Effector memory CD8-positive, alpha-beta T cell (primary cell): Measurements from ENCODE around the gene FURIN.
A peak's percentile ranks its signal among the peaks of the same experiment; 100 is the strongest.

Experiments used
- ATAC-seq: fragments of 150-1000 bp; cut with Tn5 transposase; replicated peaks from 2 replicates; pipeline ENCODE4 v1.10.0; 2021; ENCODE audit warnings: mild to moderate bottlenecking, moderate library complexity
- DNase-seq, 3 experiments: peaks; one replicate each; pipeline ENCODE4 v3.0.0; 2021
- H3K27ac Mint-ChIP-seq, 2 donors: one replicate each; pipeline ENCODE4 v1.8.0; 2022; ENCODE audit warnings: mild to moderate bottlenecking in 2 of 2, mixed read lengths in 2 of 2, moderate library complexity in 2 of 2
- H3K27me3 Mint-ChIP-seq, 2 donors: one replicate each; pipeline ENCODE4 v1.8.0; 2022; ENCODE audit warnings: mixed read lengths in 2 of 2
- H3K36me3 Mint-ChIP-seq: one replicate; pipeline ENCODE4 v1.8.0; 2022; ENCODE audit warnings: mild to moderate bottlenecking, moderate library complexity, mixed read lengths; ENCODE audit not compliant: insufficient read depth
- H3K4me1 Mint-ChIP-seq, 2 donors: one replicate each; pipeline ENCODE4 v1.8.0; 2022; ENCODE audit warnings: low read depth in 2 of 2, mixed read lengths in 2 of 2
- H3K4me3 Mint-ChIP-seq, 2 donors: one replicate each; pipeline ENCODE4 v1.8.0; 2022; ENCODE audit warnings: mild to moderate bottlenecking in 2 of 2, mixed read lengths in 2 of 2, moderate library complexity in 2 of 2
- H3K9me3 Mint-ChIP-seq, 2 donors: one replicate each; pipeline ENCODE4 v1.8.0; 2022; ENCODE audit warnings: mixed read lengths in 2 of 2

FURIN gene

DNA sequence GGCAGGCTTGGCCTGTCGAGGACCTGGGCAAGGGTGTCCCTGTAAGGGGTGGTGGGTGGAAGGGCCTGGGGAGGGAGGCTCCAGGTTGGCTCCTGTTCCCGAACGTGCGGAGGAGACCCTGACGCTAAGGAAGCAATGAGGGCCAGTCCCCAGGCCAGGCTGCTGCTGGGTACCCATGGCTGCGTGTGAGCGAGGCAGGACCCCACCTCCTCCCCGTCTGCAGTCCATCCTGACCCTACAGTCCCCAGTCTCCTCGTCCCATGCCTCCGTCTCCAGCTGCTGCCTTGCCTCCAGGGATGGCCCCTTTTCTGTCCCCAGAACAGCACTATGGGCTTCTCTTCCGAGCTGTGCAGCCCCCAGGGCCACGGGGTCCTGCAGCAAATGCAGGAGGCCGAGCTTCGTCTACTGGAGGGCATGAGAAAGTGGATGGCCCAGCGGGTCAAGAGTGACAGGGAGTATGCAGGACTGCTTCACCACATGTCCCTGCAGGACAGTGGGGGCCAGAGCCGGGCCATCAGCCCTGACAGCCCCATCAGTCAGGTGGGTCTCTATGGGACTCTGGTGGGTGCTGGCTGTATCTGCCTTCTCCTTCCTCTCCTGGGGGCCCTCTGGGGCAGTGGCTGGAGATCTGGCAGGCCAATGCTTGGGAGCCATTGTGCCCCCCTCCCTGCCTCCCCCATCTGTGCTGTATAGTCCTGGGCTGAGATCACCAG is 16.5 kb downstream of the FURIN start:
- ATAC-seq (no peak), DNase-seq (no peak)
- H3K27me3 Mint-ChIP-seq: peaks cover 7 to 18% of the 10 kb centered on the region in 2 donors
- H3K9me3 Mint-ChIP-seq: no peaks in the 10 kb centered on the region
- peak overlapping the region in 1 of 2 donors; percentile 26 for H3K27ac Mint-ChIP-seq
- peaks cover 38% of the 10 kb centered on the region for H3K36me3 Mint-ChIP-seq
- peak overlapping the region in 1 of 2 donors; percentile 32 for H3K4me3 Mint-ChIP-seq
- H3K4me1 Mint-ChIP-seq: peaks cover 13 to 21% of the 10 kb centered on the region in 2 donors

DNA sequence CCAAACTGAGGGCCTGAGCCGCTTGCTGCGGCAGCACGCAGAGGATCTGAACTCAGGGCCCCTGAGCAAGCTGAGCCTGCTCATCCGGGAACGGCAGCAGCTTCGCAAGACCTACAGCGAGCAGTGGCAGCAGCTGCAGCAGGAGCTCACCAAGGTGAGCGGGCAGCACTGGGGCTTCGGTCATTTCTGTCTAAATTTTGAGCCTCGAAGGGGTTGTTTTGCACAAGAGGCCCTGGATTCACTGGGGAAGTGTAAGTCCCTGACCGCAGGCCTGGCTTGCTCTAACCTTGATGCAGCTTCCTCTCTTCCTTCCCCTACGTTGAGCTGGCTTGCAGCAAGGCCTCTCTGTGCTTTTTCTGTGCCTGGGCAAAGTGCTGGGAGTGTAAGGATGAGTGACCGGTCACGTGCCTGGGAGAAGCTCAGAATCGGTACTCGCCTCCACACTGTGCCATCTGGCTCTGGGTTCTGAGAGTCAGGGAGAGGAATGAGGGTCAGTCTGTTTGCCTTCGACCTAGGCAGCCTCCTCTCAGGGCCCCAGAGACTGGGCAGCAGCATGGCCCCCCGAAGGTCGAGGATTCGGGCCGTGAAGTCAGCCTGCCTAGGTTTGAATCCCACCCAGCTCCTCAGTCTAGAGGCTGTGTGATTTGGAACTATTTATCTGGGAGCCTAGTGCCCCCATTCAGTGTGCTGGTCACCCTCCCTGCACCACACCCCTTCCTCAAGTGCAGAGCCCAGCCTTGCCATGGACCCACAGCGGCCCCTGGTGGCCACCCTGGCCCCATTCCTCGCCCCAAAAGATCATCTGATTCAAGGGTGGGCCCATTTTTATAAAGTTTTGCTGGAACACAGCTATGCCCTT is 17.3 kb downstream of the FURIN start:
- DNase-seq (peak; percentile 68 to 73 (median 72)), ATAC-seq (peak; percentile 37)
- Mint-ChIP-seq H3K27me3 (peaks cover 7 to 18% of the 10 kb centered on the region in 2 donors), H3K9me3 (no peaks in the 10 kb centered on the region), H3K27ac (peak overlapping the region in 1 of 2 donors; percentile 26), H3K36me3 (peaks cover 32% of the 10 kb centered on the region), H3K4me3 (peak overlapping the region in 1 of 2 donors; percentile 32), H3K4me1 (peaks cover 17 to 21% of the 10 kb centered on the region in 2 donors)

DNA sequence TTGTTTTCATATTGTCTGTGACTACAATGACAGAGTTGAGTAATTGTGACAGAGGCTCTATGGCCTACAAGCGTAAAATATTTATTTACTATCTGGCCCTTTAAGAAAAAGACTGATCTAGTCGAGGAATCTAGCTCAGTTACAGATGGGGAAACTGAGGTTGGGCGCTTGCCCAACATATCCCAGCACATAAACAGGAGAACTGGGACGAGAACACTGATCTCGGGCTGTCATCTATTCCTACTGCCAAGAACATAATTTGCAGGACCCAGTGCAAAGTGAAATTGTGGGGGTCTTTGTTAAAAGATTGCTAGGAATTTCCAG is 17.9 kb downstream of the FURIN start:
- Mint-ChIP-seq H3K27me3 (peaks cover 7 to 18% of the 10 kb centered on the region in 2 donors), H3K4me3 (no peak overlapping the region), H3K27ac (no peak overlapping the region), H3K4me1 (peaks cover 17 to 21% of the 10 kb centered on the region in 2 donors), H3K36me3 (peaks cover 26% of the 10 kb centered on the region), H3K9me3 (no peaks in the 10 kb centered on the region)
- DNase-seq: no peak
- ATAC-seq: no peak

DNA sequence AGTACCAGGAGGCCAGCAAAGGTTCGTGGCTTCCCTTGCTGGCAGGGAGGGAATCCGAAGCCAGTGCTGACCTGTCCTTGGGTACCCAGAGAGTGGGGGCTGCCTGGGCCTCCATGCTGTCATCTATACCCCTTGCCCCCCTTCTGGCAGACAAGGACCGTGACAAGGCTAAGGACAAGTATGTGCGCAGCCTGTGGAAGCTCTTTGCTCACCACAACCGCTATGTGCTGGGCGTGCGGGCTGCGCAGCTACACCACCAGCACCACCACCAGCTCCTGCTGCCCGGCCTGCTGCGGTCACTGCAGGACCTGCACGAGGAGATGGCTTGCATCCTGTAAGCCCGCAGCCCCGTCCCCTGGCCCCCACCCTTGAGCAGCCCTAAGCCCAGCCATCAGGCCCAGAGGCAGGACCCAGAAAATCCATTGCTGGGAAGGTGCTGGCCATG is 18.7 kb downstream of the FURIN start:
- Mint-ChIP-seq H3K36me3 (peaks cover 22% of the 10 kb centered on the region), H3K27ac (no peak overlapping the region), H3K4me1 (peaks cover 17 to 21% of the 10 kb centered on the region in 2 donors), H3K27me3 (peaks cover 7 to 18% of the 10 kb centered on the region in 2 donors), H3K9me3 (no peaks in the 10 kb centered on the region), H3K4me3 (no peak overlapping the region)
- DNase-seq (no peak), ATAC-seq (no peak)

DNA sequence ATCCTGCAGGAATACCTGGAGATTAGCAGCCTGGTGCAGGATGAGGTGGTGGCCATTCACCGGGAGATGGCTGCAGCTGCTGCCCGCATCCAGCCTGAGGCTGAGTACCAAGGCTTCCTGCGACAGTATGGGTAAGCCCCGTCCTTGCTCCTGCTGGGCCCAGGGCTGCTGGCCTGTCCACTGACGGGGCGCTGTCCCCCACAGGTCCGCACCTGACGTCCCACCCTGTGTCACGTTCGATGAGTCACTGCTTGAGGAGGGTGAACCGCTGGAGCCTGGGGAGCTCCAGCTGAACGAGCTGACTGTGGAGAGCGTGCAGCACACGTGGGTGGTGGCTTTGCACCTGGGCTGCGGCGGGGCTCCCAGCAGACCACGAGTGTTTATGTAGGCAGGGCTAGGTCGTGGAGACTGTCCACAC is 20.9 kb downstream of the FURIN start:
- H3K4me3 Mint-ChIP-seq: peak overlapping the region; percentile 58 to 62

DNA sequence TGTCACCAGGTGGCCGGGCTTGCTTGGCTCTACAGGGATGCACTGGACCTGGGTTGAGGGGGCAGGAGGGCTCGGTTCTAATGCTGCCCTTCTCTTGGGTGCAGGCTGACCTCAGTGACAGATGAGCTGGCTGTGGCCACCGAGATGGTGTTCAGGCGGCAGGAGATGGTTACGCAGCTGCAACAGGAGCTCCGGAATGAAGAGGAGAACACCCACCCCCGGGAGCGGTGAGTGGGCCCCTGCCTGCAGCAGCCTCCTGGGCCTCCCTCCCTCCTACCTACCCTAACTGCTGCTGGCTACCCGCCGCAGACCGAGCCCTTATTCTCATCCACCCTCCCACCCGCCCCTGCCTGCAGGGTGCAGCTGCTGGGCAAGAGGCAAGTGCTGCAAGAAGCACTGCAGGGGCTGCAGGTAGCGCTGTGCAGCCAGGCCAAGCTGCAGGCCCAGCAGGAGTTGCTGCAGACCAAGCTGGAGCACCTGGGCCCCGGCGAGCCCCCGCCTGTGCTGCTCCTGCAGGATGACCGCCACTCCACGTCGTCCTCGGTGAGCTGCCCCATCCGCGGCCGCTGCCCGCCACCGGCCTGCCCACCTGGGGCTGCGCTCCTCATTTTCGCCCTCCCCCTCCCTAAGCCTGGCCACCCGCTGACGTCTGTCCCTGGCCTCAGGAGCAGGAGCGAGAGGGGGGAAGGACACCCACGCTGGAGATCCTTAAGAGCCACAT is 21.5 kb downstream of the FURIN start:
- peaks cover 7 to 17% of the 10 kb centered on the region in 2 donors for H3K27me3 Mint-ChIP-seq
- peak overlapping the region in 1 of 2 donors; percentile 62 for H3K27ac Mint-ChIP-seq
- peak overlapping the region; percentile 58 to 62 for H3K4me3 Mint-ChIP-seq
- H3K9me3 Mint-ChIP-seq: no peaks in the 10 kb centered on the region
- DNase-seq (no peak), ATAC-seq (peak; percentile 22)
- peaks cover 17 to 20% of the 10 kb centered on the region in 2 donors for H3K4me1 Mint-ChIP-seq
- peaks cover 10% of the 10 kb centered on the region for H3K36me3 Mint-ChIP-seq

More for the DNA sequence above, 20.9 kb downstream of the FURIN start:
- Mint-ChIP-seq H3K9me3 (no peaks in the 10 kb centered on the region), H3K27ac (peak overlapping the region in 1 of 2 donors; percentile 62), H3K27me3 (peaks cover 7 to 18% of the 10 kb centered on the region in 2 donors), H3K36me3 (peaks cover 10% of the 10 kb centered on the region), H3K4me1 (peaks cover 17 to 21% of the 10 kb centered on the region in 2 donors)
- ATAC-seq (peak; percentile 92), DNase-seq (peak; percentile 44 to 52 (median 50))

DNA sequence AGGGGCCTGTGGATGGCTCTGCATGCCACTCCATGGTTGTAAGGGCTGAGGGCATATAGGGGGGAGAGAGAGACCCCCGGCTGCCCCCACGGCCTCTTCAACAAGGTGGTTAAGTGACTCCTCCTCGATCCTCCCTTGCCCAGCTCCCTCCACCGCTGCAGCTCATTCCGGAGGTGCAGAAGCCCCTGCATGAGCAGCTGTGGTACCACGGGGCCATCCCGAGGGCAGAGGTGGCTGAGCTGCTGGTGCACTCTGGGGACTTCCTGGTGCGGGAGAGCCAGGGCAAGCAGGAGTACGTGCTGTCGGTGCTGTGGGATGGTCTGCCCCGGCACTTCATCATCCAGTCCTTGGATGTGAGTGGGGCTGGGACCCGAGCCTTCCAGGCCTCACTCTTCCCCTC is 22.5 kb downstream of the FURIN start:
- H3K9me3 Mint-ChIP-seq: no peaks in the 10 kb centered on the region
- H3K4me1 Mint-ChIP-seq: peaks cover 14 to 17% of the 10 kb centered on the region in 2 donors
- peaks cover 7% of the 10 kb centered on the region for H3K36me3 Mint-ChIP-seq
- ATAC-seq (no peak), DNase-seq (no peak)
- no peak overlapping the region for H3K4me3 Mint-ChIP-seq
- no peak overlapping the region for H3K27ac Mint-ChIP-seq
- H3K27me3 Mint-ChIP-seq: peaks cover 7 to 12% of the 10 kb centered on the region in 2 donors

DNA sequence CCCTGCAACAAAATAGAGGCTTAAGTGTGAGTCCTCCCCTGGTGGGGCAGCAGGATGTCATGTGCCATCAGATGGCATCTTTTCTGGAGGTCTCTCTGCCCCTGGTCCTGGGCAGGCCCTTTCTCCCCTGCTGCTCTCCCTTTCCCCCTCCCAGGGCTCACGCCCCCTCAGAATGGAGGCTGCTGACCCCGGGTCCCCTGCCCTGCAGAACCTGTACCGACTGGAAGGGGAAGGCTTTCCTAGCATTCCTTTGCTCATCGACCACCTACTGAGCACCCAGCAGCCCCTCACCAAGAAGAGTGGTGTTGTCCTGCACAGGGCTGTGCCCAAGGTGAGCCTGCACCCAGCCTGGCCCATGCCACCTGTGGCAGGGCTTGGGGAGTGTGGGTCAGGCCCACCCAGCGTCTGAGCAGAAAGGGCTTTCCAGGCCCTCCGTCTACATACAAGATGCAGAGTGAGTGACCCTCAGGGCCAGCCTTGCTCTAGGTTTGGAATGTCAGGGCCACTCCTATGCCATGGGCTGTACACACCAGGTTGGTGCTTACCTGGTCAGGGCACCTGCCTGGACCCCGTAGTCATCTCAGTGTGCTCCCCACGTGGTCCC is 23.1 kb downstream of the FURIN start:
- Mint-ChIP-seq H3K27ac (no peak overlapping the region), H3K4me3 (no peak overlapping the region), H3K9me3 (no peaks in the 10 kb centered on the region), H3K4me1 (peaks cover 10 to 17% of the 10 kb centered on the region in 2 donors), H3K36me3 (peaks cover 7% of the 10 kb centered on the region), H3K27me3 (peaks cover 7 to 12% of the 10 kb centered on the region in 2 donors)
- DNase-seq (no peak), ATAC-seq (no peak)

DNA sequence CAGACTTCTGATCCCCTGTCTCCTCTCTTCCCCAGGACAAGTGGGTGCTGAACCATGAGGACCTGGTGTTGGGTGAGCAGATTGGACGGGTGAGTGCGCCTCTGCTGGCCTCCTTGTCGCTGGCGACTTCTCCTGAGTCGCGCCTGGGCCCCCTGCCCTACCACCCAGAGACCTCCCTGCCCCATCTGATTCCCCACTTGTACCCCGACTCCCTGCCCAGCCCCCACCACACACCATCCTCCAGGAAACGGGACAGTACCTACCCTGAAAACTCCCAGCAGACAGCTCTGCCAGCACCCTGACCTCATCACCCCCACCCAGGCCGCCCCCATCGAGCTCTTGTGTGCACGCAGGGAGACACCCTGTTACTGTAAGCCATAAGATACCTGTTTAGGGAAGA is 23.6 kb downstream of the FURIN start:
- peaks cover 10 to 17% of the 10 kb centered on the region in 2 donors for H3K4me1 Mint-ChIP-seq
- H3K27me3 Mint-ChIP-seq: peaks cover 7 to 12% of the 10 kb centered on the region in 2 donors
- H3K9me3 Mint-ChIP-seq: no peaks in the 10 kb centered on the region
- peak overlapping the region in 1 of 2 donors; percentile 79 for H3K27ac Mint-ChIP-seq
- H3K36me3 Mint-ChIP-seq: peaks cover 7% of the 10 kb centered on the region
- no peak overlapping the region for H3K4me3 Mint-ChIP-seq
- no peak for ATAC-seq
- no peak for DNase-seq

DNA sequence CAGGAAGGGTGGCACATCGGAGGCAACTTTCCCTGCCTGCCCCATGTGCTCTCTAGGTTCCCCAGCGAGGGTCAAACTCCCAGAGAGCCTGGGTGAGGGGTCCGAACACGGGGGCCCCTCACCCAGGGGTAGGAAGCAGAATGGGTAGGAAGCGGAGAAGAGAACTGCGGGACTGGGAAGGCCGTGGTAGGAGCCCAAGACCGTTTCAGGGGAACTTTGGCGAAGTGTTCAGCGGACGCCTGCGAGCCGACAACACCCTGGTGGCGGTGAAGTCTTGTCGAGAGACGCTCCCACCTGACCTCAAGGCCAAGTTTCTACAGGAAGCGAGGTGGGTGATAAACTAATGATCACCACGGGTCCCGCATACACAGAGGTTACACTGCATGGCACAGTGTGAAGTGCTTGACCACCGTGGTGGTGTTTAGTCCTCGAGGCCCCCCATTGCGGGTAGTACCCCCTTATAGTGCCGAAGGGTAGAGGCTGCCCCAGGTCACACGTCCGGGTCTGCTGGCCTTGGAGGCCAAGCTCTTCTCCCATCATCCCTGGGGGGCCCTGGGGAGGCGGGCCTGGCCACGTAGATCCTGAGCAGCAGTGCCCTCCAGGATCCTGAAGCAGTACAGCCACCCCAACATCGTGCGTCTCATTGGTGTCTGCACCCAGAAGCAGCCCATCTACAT is 24.2 kb downstream of the FURIN start:
- H3K36me3 Mint-ChIP-seq: peaks cover 7% of the 10 kb centered on the region
- DNase-seq (no peak), ATAC-seq (no peak)
- peak overlapping the region in 1 of 2 donors; percentile 79 for H3K27ac Mint-ChIP-seq
- no peaks in the 10 kb centered on the region for H3K9me3 Mint-ChIP-seq
- H3K4me3 Mint-ChIP-seq: no peak overlapping the region
- H3K4me1 Mint-ChIP-seq: peaks cover 10 to 17% of the 10 kb centered on the region in 2 donors
- H3K27me3 Mint-ChIP-seq: peaks cover 2 to 12% of the 10 kb centered on the region in 2 donors

DNA sequence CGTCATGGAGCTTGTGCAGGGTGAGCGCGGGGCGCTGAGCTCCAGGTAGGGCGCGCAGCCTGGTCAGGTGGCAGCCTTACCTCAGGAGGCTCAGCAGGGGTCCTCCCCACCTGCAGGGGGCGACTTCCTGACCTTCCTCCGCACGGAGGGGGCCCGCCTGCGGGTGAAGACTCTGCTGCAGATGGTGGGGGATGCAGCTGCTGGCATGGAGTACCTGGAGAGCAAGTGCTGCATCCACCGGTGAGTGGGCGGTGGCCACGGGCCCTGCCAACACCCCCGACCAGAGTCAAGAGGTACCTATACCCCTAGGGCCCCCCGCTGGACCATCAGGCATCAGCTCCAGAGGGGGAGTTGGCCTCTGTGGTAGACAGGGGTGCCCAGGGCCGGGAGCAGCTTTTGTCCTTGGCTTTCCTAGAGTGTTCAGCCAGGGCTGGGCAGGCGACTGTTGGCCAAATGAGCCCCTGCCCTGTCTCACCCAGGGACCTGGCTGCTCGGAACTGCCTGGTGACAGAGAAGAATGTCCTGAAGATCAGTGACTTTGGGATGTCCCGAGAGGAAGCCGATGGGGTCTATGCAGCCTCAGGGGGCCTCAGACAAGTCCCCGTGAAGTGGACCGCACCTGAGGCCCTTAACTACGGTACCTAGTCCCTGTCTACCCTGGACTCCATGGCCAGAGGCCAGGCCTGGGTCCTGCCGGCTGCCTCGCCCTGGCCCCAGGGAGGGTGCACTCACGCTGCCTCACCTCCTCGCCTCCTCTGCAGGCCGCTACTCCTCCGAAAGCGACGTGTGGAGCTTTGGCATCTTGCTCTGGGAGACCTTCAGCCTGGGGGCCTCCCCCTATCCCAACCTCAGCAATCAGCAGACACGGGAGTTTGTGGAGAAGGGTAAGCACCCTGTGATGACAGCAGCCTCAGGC is 25.0 kb downstream of the FURIN start:
- Mint-ChIP-seq H3K27ac (no peak overlapping the region), H3K36me3 (peaks cover 4% of the 10 kb centered on the region), H3K4me1 (peaks cover 7 to 14% of the 10 kb centered on the region in 2 donors), H3K27me3 (peaks cover 0 to 4% of the 10 kb centered on the region in 2 donors), H3K4me3 (no peak overlapping the region), H3K9me3 (no peaks in the 10 kb centered on the region)
- ATAC-seq (no peak), DNase-seq (no peak)
